Retinal pigment epithelial cell (primary cell): ENCODE measurements around the gene GUCA2B.

ENCODE experiments used
- DNase-seq: peaks from one replicate; pipeline ENCODE4 v3.0.0-alpha.2; 2010; ENCODE audit warnings: low read depth
- H3K4me3 ChIP-seq: 2 replicates; pipeline ENCODE4 v1.5.1; 2011; ENCODE audit warnings: mild to moderate bottlenecking, low read length, control low read depth, moderate library complexity
- CTCF ChIP-seq: conservative IDR thresholded peaks from 2 replicates; pipeline ENCODE4 v1.5.1; 2011; ENCODE audit warnings: low read depth, low read length, control low read depth, inconsistent platforms

Gene GUCA2B

GRCh38 chr1:42141978-42142377 is 11.2 kb upstream of the GUCA2B start:
- DNase-seq: no peak

DNA sequence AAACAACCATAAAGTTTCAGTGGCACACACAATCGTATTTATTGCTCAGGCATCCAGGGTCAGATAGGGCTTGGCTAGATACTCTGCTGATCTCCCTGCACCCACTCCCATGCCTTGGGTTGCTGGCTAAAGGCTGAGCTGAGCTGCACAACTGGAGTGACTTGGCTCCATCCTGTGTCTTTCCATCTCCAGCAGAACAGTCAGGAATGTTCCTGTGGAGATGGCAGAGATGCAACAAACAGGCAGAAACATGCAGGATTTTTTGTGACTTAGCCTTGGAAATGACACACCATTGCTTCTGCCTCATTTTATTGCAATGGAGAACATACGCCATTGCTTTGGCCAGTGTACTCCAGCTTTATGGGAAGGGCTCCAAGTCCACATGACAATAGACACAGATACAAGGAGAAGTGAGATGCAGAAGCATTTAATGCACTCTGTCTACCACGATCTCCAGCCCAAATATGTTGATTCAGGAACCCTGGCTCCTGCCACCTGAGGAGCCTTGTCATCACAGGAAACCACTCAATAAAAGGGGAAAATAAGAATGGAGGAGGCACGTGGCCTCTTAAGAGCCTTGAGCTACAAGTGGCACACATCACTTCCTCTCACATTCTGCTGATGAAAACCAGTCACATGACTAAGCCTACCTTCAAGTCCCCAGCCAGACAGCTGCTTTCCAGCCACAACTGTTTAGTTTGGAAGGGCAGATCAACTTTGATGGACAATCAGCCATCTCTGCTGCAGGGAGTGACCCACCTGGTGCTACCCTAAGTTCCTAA is 10.1 kb upstream of the GUCA2B start:
- DNase-seq: no peak
- no peak for TF ChIP-seq CTCF
- H3K4me3 ChIP-seq: no peak overlapping the region

More at GRCh38 chr1:42141978-42142377, 11.2 kb upstream of the GUCA2B start:
- H3K4me3 ChIP-seq: no peak overlapping the region
- TF ChIP-seq CTCF: no peak

DNA sequence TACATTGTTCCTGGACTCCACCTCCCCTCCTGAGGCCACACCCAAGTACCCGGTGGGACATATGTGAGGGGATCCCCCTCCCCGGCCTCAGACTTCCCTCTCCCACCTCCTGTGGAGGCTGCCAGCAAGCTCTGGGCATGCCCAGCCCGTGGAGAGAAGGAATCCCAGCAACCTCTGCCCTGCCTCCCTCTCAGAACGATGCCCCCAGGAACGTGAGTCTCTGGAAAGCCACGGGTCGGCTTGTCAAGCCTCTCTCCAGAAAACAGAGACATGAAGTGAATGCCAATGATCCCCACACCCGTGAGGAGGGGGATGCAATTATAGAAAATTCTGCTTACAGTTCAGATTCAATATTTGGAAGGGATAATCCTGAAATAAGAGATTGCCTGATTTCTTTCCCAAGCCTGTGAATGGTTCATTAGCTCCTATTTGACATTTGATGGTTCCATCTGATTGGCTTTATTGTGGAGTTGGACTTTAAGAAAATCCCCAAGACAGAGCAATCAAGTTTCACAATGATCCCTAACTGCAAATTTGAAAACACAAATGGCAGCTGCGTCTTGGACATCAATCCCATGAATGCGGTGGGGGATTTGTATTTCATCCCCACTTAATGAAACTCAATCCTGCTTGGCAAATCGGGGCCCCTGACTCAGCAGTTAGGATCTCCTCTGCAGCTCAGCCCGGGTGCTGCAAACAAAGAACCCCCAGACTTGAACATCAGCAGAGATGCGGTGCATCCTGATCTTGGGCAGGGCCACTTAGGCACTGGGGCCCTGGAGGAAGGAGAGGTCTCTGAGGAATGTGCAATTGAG is 9.1 kb upstream of the GUCA2B start:
- no peak for TF ChIP-seq CTCF
- DNase-seq: no peak
- no peak overlapping the region for H3K4me3 ChIP-seq

- no peak for DNase-seq
- TF ChIP-seq CTCF: no peak
- no peak overlapping the region for H3K4me3 ChIP-seq
These were observed 8.4 kb upstream of the GUCA2B start for GRCh38 chr1:42144711-42145388.

DNA sequence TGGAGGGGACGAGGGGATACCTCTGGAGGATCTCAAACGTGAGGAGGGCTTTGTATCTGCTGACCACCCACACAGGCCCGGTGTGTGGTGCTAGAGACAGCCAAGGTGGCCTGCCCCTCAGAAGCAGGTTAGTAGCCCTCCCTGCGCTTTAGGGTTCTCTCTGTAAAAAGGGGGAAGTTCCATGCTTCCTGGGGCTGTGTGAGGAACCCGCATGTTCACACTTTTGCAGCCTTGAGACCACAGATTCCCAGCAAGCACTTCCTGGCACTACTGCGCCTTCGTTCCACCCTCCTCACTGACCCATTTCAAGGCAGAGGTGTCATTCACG is 7.9 kb upstream of the GUCA2B start:
- no peak for DNase-seq
- TF ChIP-seq CTCF: no peak
- H3K4me3 ChIP-seq: no peak overlapping the region

DNA sequence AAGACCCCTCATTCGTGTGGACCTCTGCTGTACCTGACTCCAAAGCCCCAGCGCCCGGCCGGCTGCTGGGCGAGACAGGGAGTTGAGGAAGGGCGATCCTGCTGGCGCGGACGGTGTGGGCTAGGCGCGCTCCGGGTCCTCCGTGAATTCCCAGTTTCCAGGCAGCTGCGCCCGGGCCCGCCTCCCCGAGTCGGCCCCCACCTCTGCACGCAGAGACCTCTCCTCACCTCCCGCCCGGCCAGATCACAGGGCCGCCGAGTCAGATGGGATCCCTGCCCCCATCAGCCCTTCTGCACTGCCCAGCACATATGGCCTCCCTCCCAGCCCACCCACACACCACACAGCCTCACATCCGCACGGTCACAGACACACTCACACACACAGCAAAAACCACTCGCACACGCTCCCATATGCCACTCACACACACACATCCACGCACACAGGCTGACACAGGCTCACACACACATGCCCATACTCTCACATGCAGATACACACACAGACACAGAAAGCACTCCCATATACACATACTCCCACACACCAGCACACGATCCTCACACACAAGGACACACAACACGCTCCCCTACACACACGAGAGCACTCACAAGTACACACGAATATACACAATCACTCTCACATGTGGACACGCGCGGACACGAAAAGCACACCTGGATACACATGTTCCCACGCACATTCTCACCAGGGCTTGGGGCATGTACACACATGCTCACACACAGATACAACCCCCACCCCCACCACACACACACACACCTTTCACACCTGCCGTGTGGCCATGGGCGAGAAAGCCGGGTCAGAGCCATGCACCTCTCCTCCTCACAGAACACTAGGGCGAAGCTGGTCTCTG is 7.2 kb upstream of the GUCA2B start:
- TF ChIP-seq CTCF: no peak
- no peak overlapping the region for H3K4me3 ChIP-seq
- no peak for DNase-seq
